Suprapubic skin (tissue), 4 donors: ENCODE results near the gene TFCP2L1.
A peak's percentile ranks its signal among the peaks of the same experiment; 100 is the strongest.

Experiments used
- CTCF ChIP-seq, 2 donors: fragments of 200-600 bp in 1 of 2; fragments of 450-650 bp in 1 of 2; sonication (generic) in 1 of 2; IDR thresholded peaks; one replicate each; pipeline ENCODE4 v1.5.1; 2016 to 2019; ENCODE audit warnings: antibody characterized with exemption in 2 of 2, mild to moderate bottlenecking in 1 of 2, moderate library complexity in 1 of 2
- EP300 ChIP-seq: sonication (generic); formaldehyde crosslinking; IDR thresholded peaks from one replicate; pipeline ENCODE4 v1.6.1; 2017; ENCODE audit warnings: antibody characterized with exemption
- POLR2A ChIP-seq, 2 donors: fragments of 450-650 bp; IDR thresholded peaks; one replicate each; pipeline ENCODE4 v1.6.1; 2017; ENCODE audit warnings: antibody characterized with exemption in 2 of 2, mild to moderate bottlenecking in 2 of 2, moderate library complexity in 2 of 2
- POLR2AphosphoS5 ChIP-seq, 3 donors: sonication (generic); formaldehyde crosslinking; IDR thresholded peaks; one replicate each; pipeline ENCODE4 v1.6.1; 2017; ENCODE audit warnings: antibody characterized with exemption in 3 of 3

GRCh38 chr2:121185571-121186074, 99.4 kb downstream of the TFCP2L1 start:
- TF ChIP-seq CTCF (IDR thresholded peaks at IDR 0.05) (no peak), POLR2A (IDR thresholded peaks at IDR 0.05) (no peak), POLR2AphosphoS5 (IDR thresholded peaks at IDR 0.05) (peak in 2 of 3 donors; percentile 6 to 28), EP300 (no peak)
